Measurements from ENCODE around the gene DBP. TPM values are rescaled to one million over a fixed set of nuclear protein-coding genes. Genes with fewer than 3 reads are reported as not detected.

The DBP gene
- polyA plus RNA-seq, 3 donors, result 12.8 to 22.3 (median 17.5) TPM

GRCh38 chr19:48656840-48657474 lies 19.8 kb upstream of the DBP start:
- Mint-ChIP-seq H3K4me1 (peaks cover 23% of the 10 kb centered on the region), H3K27me3 (ENCODE audit: low read depth in 3 of 3) (peaks cover 5 to 8% (median 7%) of the 10 kb centered on the region in 3 donors), H3K9me3 (peaks cover 0 to 3% (median 0%) of the 10 kb centered on the region in 7 donors), H3K27ac (peak overlapping the region in 1 of 7 donors; percentile 70), H3K4me3 (no peak overlapping the region), H3K36me3 (no peaks in the 10 kb centered on the region)
- Histone ChIP-seq H3K27ac (ENCODE audit: low read depth in 1 of 2, low read length in 2 of 2) (no peak overlapping the region), H3K9ac (ENCODE audit: insufficient read depth, low read length, poor library complexity, severe bottlenecking) (no peak overlapping the region), H3K4me1 (ENCODE audit: control insufficient read depth in 1 of 2, insufficient read depth in 2 of 2, low read length in 2 of 2) (peaks cover 24 to 28% of the 10 kb centered on the region in 2 donors), H3K27me3 (ENCODE audit: control insufficient read depth in 2 of 2, insufficient read depth in 2 of 2, low read length in 2 of 2) (no peaks in the 10 kb centered on the region), H3K4me2 (replicated peaks; ENCODE audit: extremely low read depth, low read length, poor library complexity, severe bottlenecking) (no peak overlapping the region), H2AFZ (ENCODE audit: insufficient read depth, low read depth, low read length, poor library complexity, severe bottlenecking) (no peak overlapping the region), H3K9me3 (replicated peaks in 1 of 2; ENCODE audit: control insufficient read depth in 1 of 2, insufficient read depth in 1 of 2, low read length in 2 of 2) (no peaks in the 10 kb centered on the region), H3K79me2 (ENCODE audit: insufficient read depth, low read length) (no peaks in the 10 kb centered on the region), H3K36me3 (replicated peaks in 1 of 2; ENCODE audit: control insufficient read depth in 1 of 2, insufficient read depth in 2 of 2, low read length in 2 of 2) (no peaks in the 10 kb centered on the region), H4K20me1 (ENCODE audit: insufficient read depth, low read length) (no peaks in the 10 kb centered on the region), H3K4me3 (replicated peaks in 1 of 3; ENCODE audit: low read depth in 2 of 3, low read length in 3 of 3) (no peak overlapping the region)
- DNase-seq, result no peak
- intact Hi-C loops (cut with micrococcal nuclease), result no loop called here
- 69% methylated on average over 11 of the region's 16 CpGs for WGBS (ENCODE audit: insufficient coverage)
- no peak for TF ChIP-seq CTCF (IDR thresholded peaks at IDR 0.05)

GRCh38 chr19:48654299-48655059 lies 17.3 kb upstream of the DBP start:
- H3K9me3 ChIP-seq (replicated peaks in 1 of 2; ENCODE audit: control insufficient read depth in 1 of 2, insufficient read depth in 1 of 2, low read length in 2 of 2), result no peaks in the 10 kb centered on the region
- peaks cover 0 to 3% (median 0%) of the 10 kb centered on the region in 7 donors for H3K9me3 Mint-ChIP-seq
- intact Hi-C loops (cut with micrococcal nuclease), result no loop called here
- H3K4me1 Mint-ChIP-seq, result peaks cover 17% of the 10 kb centered on the region
- H3K36me3 Mint-ChIP-seq, result no peaks in the 10 kb centered on the region
- H3K27me3 ChIP-seq (ENCODE audit: control insufficient read depth in 2 of 2, insufficient read depth in 2 of 2, low read length in 2 of 2), result no peaks in the 10 kb centered on the region
- 48% methylated on average over 11 of the region's 11 CpGs for WGBS (ENCODE audit: insufficient coverage)
- no peaks in the 10 kb centered on the region for H3K79me2 ChIP-seq (ENCODE audit: insufficient read depth, low read length)
- H3K27me3 Mint-ChIP-seq (ENCODE audit: low read depth in 3 of 3), result peaks cover 7 to 8% (median 7%) of the 10 kb centered on the region in 3 donors
- no peak overlapping the region for H3K4me2 ChIP-seq (replicated peaks; ENCODE audit: extremely low read depth, low read length, poor library complexity, severe bottlenecking)
- no peak overlapping the region for H3K4me3 ChIP-seq (replicated peaks in 1 of 3; ENCODE audit: low read depth in 2 of 3, low read length in 3 of 3)
- H4K20me1 ChIP-seq (ENCODE audit: insufficient read depth, low read length), result no peaks in the 10 kb centered on the region
- no peak overlapping the region for H3K4me3 Mint-ChIP-seq
- H2AFZ ChIP-seq (ENCODE audit: insufficient read depth, low read depth, low read length, poor library complexity, severe bottlenecking), result no peak overlapping the region
- no peaks in the 10 kb centered on the region for H3K36me3 ChIP-seq (replicated peaks in 1 of 2; ENCODE audit: control insufficient read depth in 1 of 2, insufficient read depth in 2 of 2, low read length in 2 of 2)
- DNase-seq, result no peak
- no peak overlapping the region for H3K27ac ChIP-seq (ENCODE audit: low read depth in 1 of 2, low read length in 2 of 2)
- no peak overlapping the region for H3K9ac ChIP-seq (ENCODE audit: insufficient read depth, low read length, poor library complexity, severe bottlenecking)
- H3K27ac Mint-ChIP-seq, result peak overlapping the region in 1 of 7 donors; percentile 73
- no peak for TF ChIP-seq CTCF (IDR thresholded peaks at IDR 0.05)
- peaks cover 9 to 11% of the 10 kb centered on the region in 2 donors for H3K4me1 ChIP-seq (ENCODE audit: control insufficient read depth in 1 of 2, insufficient read depth in 2 of 2, low read length in 2 of 2)

Data from CD14-positive monocyte (primary cell).